Left lobe of liver (tissue), 2 donors: ENCODE data around the gene USF3. TPM values are rescaled to one million over a fixed set of nuclear protein-coding genes. Genes with fewer than 3 reads are reported as not detected.
A peak's percentile ranks its signal among the peaks of the same experiment; 100 is the strongest.

Experiments used
- ATAC-seq: fragments of 200-7000 bp; cut with Tn5 transposase; one replicate; pipeline ENCODE4 v1.9.1; 2020; ENCODE audit warnings: mild to moderate bottlenecking, moderate library complexity
- DNase-seq: peaks from one replicate; pipeline ENCODE4 v3.0.0-alpha.2; 2020; ENCODE audit warnings: low spot score
- total RNA-seq: library from RNA; stranded (reverse); gene quantifications from one replicate; pipeline ENCODE4 v1.2.1, GENCODE V29; 2021
- donor health status: DM: no; HTN: no; CAD: no; lungs with moderate emphysema.
- donor health status: DM: no; HTN: yes; CAD: no.

The USF3 gene, protein sequence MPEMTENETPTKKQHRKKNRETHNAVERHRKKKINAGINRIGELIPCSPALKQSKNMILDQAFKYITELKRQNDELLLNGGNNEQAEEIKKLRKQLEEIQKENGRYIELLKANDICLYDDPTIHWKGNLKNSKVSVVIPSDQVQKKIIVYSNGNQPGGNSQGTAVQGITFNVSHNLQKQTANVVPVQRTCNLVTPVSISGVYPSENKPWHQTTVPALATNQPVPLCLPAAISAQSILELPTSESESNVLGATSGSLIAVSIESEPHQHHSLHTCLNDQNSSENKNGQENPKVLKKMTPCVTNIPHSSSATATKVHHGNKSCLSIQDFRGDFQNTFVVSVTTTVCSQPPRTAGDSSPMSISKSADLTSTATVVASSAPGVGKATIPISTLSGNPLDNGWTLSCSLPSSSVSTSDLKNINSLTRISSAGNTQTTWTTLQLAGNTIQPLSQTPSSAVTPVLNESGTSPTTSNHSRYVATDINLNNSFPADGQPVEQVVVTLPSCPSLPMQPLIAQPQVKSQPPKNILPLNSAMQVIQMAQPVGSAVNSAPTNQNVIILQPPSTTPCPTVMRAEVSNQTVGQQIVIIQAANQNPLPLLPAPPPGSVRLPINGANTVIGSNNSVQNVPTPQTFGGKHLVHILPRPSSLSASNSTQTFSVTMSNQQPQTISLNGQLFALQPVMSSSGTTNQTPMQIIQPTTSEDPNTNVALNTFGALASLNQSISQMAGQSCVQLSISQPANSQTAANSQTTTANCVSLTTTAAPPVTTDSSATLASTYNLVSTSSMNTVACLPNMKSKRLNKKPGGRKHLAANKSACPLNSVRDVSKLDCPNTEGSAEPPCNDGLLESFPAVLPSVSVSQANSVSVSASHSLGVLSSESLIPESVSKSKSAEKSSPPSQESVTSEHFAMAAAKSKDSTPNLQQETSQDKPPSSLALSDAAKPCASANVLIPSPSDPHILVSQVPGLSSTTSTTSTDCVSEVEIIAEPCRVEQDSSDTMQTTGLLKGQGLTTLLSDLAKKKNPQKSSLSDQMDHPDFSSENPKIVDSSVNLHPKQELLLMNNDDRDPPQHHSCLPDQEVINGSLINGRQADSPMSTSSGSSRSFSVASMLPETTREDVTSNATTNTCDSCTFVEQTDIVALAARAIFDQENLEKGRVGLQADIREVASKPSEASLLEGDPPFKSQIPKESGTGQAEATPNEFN (N-terminal part only)
- total RNA-seq: 17.9 TPM

DNA sequence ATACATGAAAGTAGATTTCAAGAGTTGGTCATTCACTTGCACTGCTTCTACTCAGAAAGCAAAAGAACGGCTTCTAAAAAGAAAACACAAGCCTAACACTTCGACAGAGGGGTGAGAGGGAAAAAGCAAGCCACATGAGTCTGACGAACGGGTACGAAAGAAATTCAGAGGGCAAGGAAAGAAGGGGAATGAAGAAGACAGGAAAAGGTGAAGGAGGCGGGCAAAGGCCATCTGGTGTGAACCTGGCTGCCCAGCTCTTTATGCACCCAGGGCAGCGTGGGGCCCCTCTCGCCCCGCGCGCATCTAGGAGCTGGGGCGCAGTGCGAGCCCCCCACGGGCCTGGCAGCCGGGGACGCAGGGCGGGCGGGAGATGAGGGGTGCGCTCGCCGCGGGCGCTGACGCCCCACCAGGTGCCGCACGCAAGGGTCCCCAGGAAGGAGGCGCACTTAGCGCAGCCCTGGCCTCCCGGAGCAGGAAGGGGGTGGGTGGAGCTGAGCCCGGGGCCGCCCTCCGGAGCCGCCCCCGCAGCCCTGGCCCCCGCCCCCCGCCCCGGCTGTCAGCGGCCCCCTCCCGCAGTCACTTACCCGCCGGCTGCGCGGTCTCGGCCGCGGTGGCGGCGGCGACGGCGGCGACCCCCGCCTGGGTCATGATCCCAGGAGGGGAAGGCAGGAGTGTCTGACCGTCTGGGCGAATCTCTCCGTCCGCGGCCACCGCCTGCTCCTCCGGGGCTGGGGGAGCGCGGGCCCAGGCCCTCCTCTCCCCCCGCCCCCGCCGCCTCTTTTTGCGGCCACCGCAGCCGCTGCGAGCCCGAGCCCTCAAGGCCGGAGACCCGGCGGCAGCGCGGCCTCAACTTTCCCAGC lies at the start of gene USF3:
TSS of gene USF3 (minus strand) at position 857 of the 860 bp plus-strand sequence. CDS start 21,764 bp downstream, outside the sequence.
- peak; percentile 84 for ATAC-seq
- peak; percentile 84 for DNase-seq

DNA sequence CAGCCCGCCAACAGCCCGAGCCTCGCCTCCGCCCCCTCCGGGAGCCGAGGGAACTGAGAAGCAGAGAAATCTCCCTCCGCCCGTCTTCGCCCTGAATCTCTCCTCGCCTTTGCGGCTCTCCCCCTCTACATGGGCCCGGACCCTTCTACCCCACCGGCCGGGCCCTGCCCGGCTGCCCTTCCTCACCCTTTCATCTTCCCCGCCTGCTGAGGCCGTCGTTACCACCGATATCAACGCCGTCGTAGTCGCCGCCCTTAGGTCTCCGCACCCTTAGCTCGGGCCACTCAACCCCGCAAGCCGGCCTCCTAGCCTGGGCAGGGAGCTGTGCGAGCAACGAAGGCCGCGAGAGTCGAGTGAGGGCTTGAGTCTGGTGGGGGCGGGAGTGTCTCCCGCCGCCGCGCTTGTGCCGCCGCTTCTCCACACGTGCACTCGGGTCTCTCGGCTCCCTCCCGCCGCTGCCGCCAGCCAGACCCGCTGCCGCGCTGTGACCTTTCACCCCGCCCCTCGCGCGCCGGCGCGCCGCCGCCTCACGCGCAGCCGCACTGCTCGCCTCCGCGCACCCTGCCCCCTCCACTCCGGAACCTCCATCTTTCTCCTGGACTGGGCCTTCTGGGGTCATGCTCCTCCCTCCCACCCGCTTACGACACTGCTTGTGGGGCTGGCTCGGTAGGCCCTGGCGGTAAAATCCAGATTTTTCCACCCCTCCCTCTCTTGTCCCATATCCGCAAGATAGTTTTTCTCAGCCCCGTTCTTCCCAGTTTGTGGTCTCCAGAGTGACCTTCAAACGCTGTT lies 49.5 kb upstream of the USF3 start, which contains the start of gene NAA50:
TSS of gene NAA50 (minus strand) at position 494 of the 792 bp plus-strand sequence. CDS start at position 194, 300 bp downstream.
- peak; percentile 85 for ATAC-seq

DNA sequence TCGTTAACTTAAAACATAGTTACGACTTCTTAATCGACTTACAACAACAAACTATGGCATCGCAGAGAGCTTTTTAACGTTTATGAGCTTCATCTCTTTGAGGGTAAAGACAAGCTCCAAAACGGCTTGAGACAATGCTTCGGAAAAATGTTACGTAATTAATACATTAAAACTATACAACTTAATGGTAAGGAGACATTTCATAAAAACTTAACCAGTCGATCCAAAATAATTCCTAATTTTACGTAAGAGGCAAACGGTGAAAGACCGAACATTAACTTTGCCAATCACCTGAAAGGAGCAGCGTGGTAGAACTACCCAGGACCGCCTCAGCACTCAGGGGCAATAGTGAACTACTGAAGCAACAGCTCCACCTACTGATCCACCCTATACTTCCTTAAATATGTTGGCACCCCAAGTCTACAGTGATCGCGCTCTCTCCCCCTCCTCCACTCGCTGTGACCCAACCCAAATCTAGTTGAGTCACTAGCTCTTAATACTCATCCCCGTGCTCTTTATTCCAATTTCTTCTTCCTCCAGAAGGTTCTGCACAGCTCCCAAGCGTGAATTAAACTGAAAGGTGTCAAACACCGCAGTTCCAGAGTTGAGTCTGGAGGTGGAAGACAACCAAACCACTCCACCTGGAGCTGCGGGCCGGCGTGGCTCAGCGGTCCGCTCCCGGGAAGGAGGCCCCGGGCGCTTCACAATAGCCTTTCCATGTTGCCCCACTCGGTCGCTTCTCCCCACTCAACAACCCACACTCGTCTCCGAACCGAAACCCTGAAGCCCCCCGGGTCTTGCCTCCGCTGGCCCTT lies 48.7 kb upstream of the USF3 start:
- DNase-seq (peak; percentile 71), ATAC-seq (peak; percentile 72)

More for the DNA sequence above, 49.5 kb upstream of the USF3 start, which contains the start of gene NAA50:
- peak; percentile 96 for DNase-seq

DNA sequence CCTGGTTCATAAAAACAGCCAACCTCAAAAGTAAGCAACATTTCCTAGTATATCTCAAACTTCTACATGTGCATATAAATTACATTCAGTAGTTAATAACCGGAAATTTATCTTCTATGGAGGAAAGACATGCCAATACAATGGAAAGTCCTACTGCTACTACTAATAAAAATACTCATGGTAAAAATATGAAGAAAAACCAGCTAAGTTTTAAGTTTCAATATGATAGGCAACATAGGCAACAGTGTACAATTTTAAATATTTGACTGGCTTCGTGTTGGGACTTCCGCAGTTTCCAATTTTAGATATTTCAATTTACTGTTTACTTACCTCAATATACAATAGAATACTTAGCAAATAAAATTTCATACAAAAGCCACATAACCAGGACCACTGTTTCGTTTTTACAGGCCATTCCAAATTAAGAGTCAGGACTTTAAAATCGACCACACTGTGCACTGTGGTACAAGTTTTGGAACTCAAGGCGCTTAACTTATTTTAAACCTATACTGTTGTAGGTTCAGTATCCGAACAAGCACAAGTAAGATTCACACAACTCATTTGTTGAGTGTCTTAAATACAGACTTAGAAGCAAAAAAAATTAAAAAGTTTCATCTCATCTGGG lies 46.7 kb upstream of the USF3 start:
- no peak for DNase-seq
- ATAC-seq: no peak

DNA sequence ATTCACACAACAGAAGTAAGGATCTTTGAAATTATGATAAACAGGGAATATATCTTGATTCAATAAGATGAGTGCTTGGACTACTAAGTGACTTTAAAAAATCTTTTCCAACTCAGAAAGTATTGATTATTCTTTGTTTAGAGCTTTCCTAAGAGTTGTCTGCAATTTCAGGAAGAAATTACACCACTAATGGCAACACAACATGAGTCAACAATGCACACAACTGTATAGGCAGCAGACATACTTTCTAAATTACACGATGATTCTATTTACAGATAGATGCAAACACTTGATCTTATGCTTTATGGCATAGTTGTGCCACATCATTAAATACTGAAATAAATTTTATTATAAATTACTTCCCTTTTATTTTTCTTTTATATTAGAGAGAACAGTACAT lies 45.2 kb upstream of the USF3 start:
- DNase-seq: no peak
- no peak for ATAC-seq

DNA sequence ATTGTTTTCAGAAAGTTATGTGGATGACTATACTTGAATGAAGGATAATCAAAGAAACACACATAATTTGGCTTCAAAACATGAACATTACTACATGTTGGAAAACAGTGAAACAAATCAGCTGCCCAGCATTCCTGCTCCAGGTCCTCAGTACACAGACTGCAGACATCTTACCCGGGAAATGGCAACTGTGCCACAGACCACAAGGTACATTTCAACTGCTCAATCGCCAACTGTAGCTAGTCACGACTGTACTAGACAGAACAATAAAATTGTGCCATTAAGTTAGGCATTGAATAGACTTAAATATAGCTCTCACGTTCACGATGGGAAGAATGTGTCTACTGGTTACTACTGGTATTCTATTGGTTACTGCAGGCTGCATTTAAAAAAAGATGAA lies 44.6 kb upstream of the USF3 start:
- ATAC-seq (no peak), DNase-seq (no peak)

DNA sequence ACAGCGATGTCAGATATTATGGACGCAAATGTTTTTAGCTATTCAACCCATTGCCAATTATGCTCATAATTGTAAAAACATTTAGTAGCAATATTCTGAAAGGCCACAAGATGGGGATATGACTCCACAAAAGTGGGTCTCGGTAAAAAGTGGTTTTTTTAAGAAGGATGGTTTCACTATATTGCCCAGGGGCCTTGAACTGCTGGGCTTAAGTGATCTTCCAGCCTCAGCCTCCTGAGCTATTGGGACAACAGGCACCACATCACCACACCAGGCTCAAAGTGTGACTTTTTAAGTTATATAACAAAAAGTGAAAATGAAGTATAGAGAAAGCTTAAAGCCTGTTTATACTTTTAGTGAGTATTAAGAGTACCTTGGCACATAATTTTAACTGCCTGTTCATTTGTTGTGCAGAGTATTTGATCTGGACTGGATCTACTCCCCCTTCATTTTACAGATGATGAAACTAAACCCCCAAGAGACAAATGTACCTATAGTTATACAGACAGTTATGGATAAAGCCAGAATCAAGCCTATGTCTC lies 40.2 kb upstream of the USF3 start:
- DNase-seq (no peak), ATAC-seq (peak; percentile 89)

DNA sequence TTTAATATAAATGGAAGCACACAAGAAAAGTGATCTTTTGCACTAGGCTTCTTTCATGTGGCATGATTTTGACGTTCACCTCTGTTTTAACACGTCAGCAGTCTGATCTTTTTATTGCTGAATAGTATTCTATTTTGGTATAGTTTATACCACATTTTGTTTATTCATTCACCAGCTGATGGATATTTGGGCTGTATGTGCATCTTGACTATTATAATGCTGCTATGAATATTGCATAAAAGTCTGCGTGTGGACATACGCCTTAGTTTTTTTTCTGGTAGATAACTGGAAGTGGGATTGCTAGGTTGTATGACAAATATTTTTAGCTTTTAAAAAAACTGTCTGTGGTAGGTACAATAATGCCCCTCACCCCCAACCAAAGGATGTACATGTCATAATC lies 35.3 kb upstream of the USF3 start:
- DNase-seq (no peak), ATAC-seq (no peak)

DNA sequence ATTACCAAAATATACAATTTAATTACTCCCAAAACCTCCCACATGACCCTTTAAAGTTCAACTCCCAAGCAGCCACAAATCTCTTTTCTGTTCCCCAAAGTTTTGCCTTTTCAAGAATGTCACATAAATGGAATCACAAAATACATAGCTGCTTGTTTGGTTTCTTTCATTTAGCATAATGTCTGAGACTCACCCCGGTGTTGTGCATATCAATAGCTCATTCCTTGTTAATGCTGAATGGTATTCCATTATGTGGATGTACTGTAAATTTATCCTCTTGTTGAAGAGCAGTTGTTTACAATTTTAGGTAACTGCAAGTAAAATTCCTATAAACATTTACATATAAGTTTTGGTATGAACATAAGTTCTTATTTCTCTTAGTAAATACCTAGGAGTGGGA lies 34.1 kb upstream of the USF3 start:
- DNase-seq (no peak), ATAC-seq (no peak)

DNA sequence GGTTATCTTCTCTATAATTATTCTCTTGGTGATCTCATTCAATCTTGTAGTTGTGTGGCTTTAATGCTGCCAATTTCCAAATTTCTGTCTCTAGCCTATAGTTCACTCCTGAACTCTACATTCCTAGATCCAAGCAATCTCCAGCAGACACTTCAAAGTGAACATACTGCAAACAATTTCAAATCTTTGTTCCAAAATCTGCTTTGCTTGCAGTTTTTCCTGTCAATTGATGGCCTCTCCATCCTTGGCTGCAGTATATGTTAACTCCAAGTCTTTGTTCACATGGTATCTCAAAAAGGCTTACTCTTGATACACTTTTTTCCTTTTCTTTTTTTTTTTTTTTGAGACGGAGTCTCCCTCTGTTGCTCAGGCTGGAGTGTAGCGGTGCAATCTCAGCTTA lies 32.2 kb upstream of the USF3 start:
- ATAC-seq: no peak
- DNase-seq: no peak

DNA sequence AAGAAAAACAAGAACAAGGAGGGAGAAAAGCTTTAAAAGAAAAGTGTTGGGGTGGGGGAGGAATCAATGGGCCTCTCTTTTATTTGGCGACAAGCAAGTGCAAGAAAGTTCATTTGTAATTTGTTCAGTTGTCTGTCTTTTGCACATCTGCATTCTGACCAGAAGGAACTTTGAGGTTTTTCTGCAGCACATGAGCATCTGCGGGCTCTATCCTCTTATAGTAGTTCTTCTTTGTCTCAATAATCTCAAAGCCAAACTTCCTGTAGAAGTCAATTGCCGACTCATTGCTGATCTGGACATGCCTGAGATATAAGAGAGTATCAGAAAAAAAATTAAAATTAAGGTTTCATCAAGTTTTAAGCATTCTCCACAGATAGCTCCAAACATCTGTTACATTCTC lies 25.2 kb upstream of the USF3 start:
- ATAC-seq (no peak), DNase-seq (no peak)

DNA sequence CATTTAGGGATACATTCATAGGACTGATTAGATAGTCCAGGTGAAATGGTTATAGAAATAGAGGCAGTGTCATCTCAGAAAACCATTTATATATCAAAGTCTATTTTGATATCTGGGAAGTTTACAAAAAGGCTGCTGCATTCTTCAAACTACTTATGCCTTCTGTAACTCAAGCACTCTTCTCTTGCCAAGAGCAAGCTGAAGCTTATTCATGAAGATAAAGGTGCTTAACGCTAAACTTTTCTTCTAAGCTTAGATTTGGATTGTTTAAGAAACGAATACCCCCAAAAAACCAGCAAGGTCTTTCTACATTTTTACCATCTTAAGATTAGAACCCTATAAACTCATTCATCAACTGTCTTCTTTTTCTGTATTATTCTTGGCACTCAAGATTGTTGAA lies 23.3 kb upstream of the USF3 start:
- no peak for ATAC-seq

DNA sequence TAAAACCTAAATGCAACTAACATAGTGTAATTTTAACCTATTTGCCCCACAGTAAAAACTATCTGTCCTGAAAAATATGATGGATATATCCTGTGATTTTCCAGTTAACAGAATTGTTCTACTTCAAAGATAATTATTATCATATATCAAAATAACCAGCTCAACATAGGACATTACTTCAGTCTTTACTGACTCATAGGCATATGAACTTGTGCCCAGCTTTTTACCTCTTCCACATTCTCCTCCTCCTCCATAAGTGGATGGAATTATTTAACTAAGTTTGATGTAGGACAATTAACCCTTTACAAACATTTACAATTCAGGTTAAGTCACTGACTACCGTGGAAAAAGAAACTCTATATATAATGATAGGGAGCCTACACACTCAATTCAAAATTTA lies 22.9 kb upstream of the USF3 start:
- DNase-seq (no peak), ATAC-seq (no peak)

More for the DNA sequence above, 23.3 kb upstream of the USF3 start:
- DNase-seq: no peak

DNA sequence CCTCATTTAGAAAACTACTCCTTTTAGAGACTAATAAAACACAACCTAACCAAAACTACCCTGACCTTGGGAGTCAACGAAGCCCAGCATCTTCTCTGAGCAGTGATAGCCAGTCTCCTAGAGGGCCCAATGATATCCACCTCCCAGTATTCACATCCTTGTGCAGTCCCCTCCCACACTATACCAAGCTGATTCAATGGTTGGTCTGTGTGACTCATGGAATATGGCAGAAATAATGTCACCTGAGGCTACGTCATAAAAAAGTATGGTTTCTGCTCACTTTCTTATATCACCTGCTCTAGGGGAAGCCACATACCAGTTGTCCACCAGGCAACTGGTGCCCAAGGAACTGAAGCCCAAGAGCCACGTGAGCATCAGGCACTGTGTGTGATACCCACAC lies 21.4 kb upstream of the USF3 start:
- DNase-seq (no peak), ATAC-seq (no peak)

DNA sequence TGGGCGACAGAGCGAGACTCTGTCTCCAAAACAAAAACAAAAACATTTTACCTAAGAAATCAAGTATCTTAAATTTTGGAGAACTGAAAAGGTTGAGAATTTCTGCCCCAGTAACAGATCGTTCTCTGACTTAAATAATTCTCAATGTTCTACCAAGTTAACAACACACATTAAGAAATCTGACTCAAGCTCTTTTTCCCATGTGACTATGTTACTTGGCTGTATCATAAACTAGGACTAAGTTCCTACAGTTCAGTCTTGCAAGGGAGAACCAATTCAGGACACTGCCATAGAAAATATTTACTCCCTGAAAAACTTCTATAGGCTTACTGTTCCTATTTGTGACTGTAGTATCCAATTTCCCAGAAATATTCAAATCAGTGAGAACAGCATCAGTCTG lies 20.9 kb upstream of the USF3 start:
- DNase-seq (no peak), ATAC-seq (no peak)

DNA sequence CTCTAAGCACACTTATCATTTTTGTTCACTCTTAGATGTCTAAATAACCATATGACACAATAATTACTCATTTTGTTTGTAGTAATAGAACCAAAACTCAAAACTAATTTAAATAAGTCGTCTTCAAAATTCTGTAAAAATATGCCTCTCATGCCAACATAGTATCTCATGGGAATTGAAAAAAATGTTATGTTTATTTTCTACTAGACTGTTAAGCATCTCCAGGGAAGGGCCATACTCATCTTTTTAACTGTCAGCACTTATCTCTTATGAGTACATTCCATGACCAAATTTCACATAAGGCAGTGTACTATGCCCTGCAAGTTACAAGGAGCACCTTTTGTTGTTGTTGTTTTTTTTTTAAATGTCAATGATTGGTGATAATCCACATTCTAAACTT lies 18.3 kb upstream of the USF3 start:
- ATAC-seq (no peak), DNase-seq (no peak)

DNA sequence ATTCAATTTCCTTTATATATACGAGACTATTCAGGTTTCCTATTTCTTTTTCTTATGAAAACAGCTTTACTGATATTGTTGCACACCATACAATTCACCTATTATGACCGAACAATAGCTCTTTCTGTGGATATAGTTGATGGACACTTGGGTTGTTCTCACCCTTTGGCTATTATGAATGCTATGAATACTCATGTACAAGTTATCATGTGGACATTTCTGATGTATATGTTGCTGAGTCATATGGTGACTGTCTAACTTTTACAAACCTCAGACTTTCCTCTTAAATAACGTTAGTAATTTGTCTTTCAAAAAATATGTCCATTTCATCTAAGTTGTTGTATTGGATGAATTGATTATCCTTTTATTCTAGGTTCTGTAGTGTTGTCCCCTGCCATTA lies 15.7 kb upstream of the USF3 start:
- DNase-seq (no peak), ATAC-seq (no peak)

DNA sequence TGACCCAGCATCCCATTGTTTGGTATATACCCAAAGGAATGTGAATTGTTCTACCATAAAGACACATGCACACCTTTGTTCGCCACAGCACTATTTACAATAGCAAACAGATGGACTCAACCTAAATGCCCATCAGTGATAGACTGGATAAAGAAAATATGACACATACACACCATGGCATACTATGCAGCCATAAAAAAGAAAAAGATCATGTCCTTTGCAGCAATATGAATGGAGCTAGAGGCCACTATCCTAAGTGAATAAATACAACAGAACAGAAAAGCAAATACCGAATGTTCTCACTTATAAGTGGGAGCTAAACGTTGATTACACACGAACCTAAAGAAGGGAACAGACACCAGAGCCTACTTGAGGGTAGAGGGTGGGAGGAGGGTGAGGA lies 11.4 kb upstream of the USF3 start:
- DNase-seq (no peak), ATAC-seq (no peak)
